OCI-LY1 (cell line): ENCODE data around the gene OXSR1.
"Not testable (repeated sequence)": the region's sequence is repeated elsewhere in the genome, so short reads cannot be mapped to it uniquely, and the experiment has no call there.

ENCODE experiments used
- H2AFZ ChIP-seq: fragments of 200-600 bp; sonication (generic), shearing (Covaris generic); 2 replicates; pipeline ENCODE4 v1.6.0; 2014; ENCODE audit warnings: antibody characterized with exemption, mild to moderate bottlenecking, low read length
- H3F3A ChIP-seq: fragments of 200-600 bp; sonication (generic), shearing (Covaris generic); 2 replicates; pipeline ENCODE4 v1.6.0; 2014; ENCODE audit warnings: mild to moderate bottlenecking, antibody characterized with exemption, low read length, moderate library complexity; ENCODE audit not compliant: insufficient read depth
- H3K27ac ChIP-seq: fragments of 200-600 bp; sonication (generic); 2 replicates; pipeline ENCODE4 v1.5.1; 2014; ENCODE audit warnings: low read length, mixed run types, mild to moderate bottlenecking, low read depth; ENCODE audit not compliant: poor library complexity, severe bottlenecking
- H3K27me3 ChIP-seq: fragments of 200-600 bp; sonication (generic); 2 replicates; pipeline ENCODE4 v1.6.0; 2014; ENCODE audit warnings: antibody characterized with exemption, mild to moderate bottlenecking, low read length, moderate library complexity; ENCODE audit not compliant: insufficient read depth
- H3K36me3 ChIP-seq: fragments of 200-600 bp; sonication (generic); 2 replicates; pipeline ENCODE4 v1.6.1; 2014; ENCODE audit warnings: mild to moderate bottlenecking, antibody characterized with exemption, low read length, moderate library complexity, mixed read lengths; ENCODE audit not compliant: insufficient read depth
- H3K4me1 ChIP-seq: fragments of 200-600 bp; sonication (generic); 2 replicates; pipeline ENCODE4 v1.5.1; 2014; ENCODE audit warnings: mild to moderate bottlenecking, low read length, moderate library complexity; ENCODE audit not compliant: insufficient read depth, severe bottlenecking
- H3K4me2 ChIP-seq: fragments of 200-600 bp; sonication (generic), shearing (Covaris generic); 2 replicates; pipeline ENCODE4 v1.6.1; 2014; ENCODE audit warnings: low read length
- H3K4me3 ChIP-seq: fragments of 200-600 bp; sonication (generic); 2 replicates; pipeline ENCODE4 v1.5.1; 2014; ENCODE audit warnings: low read length, low read depth, mild to moderate bottlenecking, mixed read lengths; ENCODE audit not compliant: poor library complexity, severe bottlenecking
- H3K79me2 ChIP-seq: fragments of 200-600 bp; shearing (Covaris generic); 2 replicates; pipeline ENCODE4 v1.6.1; 2016; ENCODE audit warnings: mixed run types, low read length, mixed read lengths; ENCODE audit not compliant: insufficient read depth
- H3K9ac ChIP-seq: fragments of 200-600 bp; sonication (generic), shearing (Covaris generic); 2 replicates; pipeline ENCODE4 v1.6.1; 2014; ENCODE audit warnings: mild to moderate bottlenecking, low read length, mixed read lengths
- H3K9me2 ChIP-seq: fragments of 200-600 bp; sonication (generic), shearing (Covaris generic); 2 replicates; pipeline ENCODE4 v1.6.1; 2014; ENCODE audit warnings: low read depth, mild to moderate bottlenecking, low read length, mixed read lengths
- H3K9me3 ChIP-seq: fragments of 200-600 bp; shearing (Covaris generic); 2 replicates; pipeline ENCODE4 v1.6.1; 2014; ENCODE audit warnings: low read length, mixed read lengths
- H4K20me1 ChIP-seq: fragments of 200-600 bp; sonication (generic), shearing (Covaris generic); 2 replicates; pipeline ENCODE4 v1.6.0; 2016; ENCODE audit warnings: mild to moderate bottlenecking, low read length; ENCODE audit not compliant: insufficient read depth
- CTCF ChIP-seq: fragments of 200-600 bp; sonication (generic), shearing (Covaris generic); IDR thresholded peaks from 2 replicates; pipeline ENCODE4 v1.5.1; 2017; ENCODE audit warnings: mild to moderate bottlenecking, antibody characterized with exemption, low read length, moderate library complexity, mixed read lengths
- EZH2 ChIP-seq: fragments of 200-600 bp; sonication (generic), shearing (Covaris generic); IDR thresholded peaks from 2 replicates; pipeline ENCODE4 v1.8.0; 2017; ENCODE audit warnings: borderline replicate concordance, mixed run types, mild to moderate bottlenecking, antibody characterized with exemption, low read length, moderate library complexity, mixed read lengths

Gene OXSR1

GRCh38 chr3:38133557-38134405 is 31.6 kb upstream of the OXSR1 start:
- H3K27me3 ChIP-seq: no peaks in the 10 kb centered on the region
- H3K36me3 ChIP-seq: peaks cover 50% of the 10 kb centered on the region
- H2AFZ ChIP-seq: no peak overlapping the region
- no peak overlapping the region for H3K4me3 ChIP-seq
- no peaks in the 10 kb centered on the region for H4K20me1 ChIP-seq
- no peaks in the 10 kb centered on the region for H3K79me2 ChIP-seq
- no peaks in the 10 kb centered on the region for H3F3A ChIP-seq
- H3K9me3 ChIP-seq: no peaks in the 10 kb centered on the region
- no peak overlapping the region for H3K4me2 ChIP-seq
- H3K4me1 ChIP-seq: peaks cover 22% of the 10 kb centered on the region
- no peak overlapping the region for H3K27ac ChIP-seq
- no peak overlapping the region for H3K9ac ChIP-seq
- H3K9me2 ChIP-seq: no peaks in the 10 kb centered on the region
- no peak for TF ChIP-seq CTCF
- no peak for TF ChIP-seq EZH2

GRCh38 chr3:38134517-38135143 is 30.7 kb upstream of the OXSR1 start:
- not testable (repeated sequence) for H3K9ac ChIP-seq, H4K20me1 ChIP-seq, H2AFZ ChIP-seq, H3K9me3 ChIP-seq, H3F3A ChIP-seq, H3K27me3 ChIP-seq, H3K9me2 ChIP-seq, H3K4me2 ChIP-seq, H3K27ac ChIP-seq, H3K4me3 ChIP-seq, H3K79me2 ChIP-seq
- Histone ChIP-seq H3K4me1 (peaks cover 29% of the 10 kb centered on the region), H3K36me3 (peaks cover 41% of the 10 kb centered on the region)

GRCh38 chr3:38135621-38136277 is 29.6 kb upstream of the OXSR1 start:
- H2AFZ ChIP-seq, H3K9me3 ChIP-seq, H3K27me3 ChIP-seq, H3F3A ChIP-seq, H3K79me2 ChIP-seq, H4K20me1 ChIP-seq, H3K9me2 ChIP-seq: not testable (repeated sequence)
- peak overlapping the region; percentile 94 for H3K4me3 ChIP-seq
- peak overlapping the region; percentile 83 for H3K9ac ChIP-seq
- peaks cover 32% of the 10 kb centered on the region for H3K4me1 ChIP-seq
- H3K27ac ChIP-seq: peak overlapping the region; percentile 21
- peak overlapping the region; percentile 82 for H3K4me2 ChIP-seq
- H3K36me3 ChIP-seq: peaks cover 36% of the 10 kb centered on the region

GRCh38 chr3:38136393-38136776 is 29.0 kb upstream of the OXSR1 start:
- peak overlapping the region; percentile 83 for H3K9ac ChIP-seq
- no peak overlapping the region for H2AFZ ChIP-seq
- H3K4me1 ChIP-seq: peaks cover 32% of the 10 kb centered on the region
- H3K79me2 ChIP-seq: no peaks in the 10 kb centered on the region
- H3K9me3 ChIP-seq: no peaks in the 10 kb centered on the region
- peak overlapping the region; percentile 94 for H3K4me3 ChIP-seq
- H3K27me3 ChIP-seq: no peaks in the 10 kb centered on the region
- H3K4me2 ChIP-seq: peak overlapping the region; percentile 82
- no peak for TF ChIP-seq EZH2
- no peak for TF ChIP-seq CTCF
- H4K20me1 ChIP-seq: no peaks in the 10 kb centered on the region
- no peaks in the 10 kb centered on the region for H3F3A ChIP-seq
- H3K27ac ChIP-seq: peak overlapping the region; percentile 21
- peaks cover 36% of the 10 kb centered on the region for H3K36me3 ChIP-seq
- H3K9me2 ChIP-seq: no peaks in the 10 kb centered on the region
